Hepatocyte (in vitro differentiated cells): Measurements from ENCODE around the gene ZNF436. TPM values are rescaled to one million over a fixed set of nuclear protein-coding genes. Genes with fewer than 3 reads are reported as not detected.

ENCODE experiments used
- DNase-seq: peaks from one replicate; pipeline ENCODE4 v3.0.0-alpha.2; 2016; ENCODE audit warnings: low spot score
- H2AFZ ChIP-seq: fragments of 200-600 bp; sonication (generic); 2 replicates; pipeline ENCODE4 v1.6.0; 2016; ENCODE audit warnings: antibody characterized with exemption, mild to moderate bottlenecking
- H3K27ac ChIP-seq: fragments of 200-600 bp; sonication (generic); 2 replicates; pipeline ENCODE4 v1.5.1; 2016; ENCODE audit warnings: mild to moderate bottlenecking
- H3K27me3 ChIP-seq: fragments of 200-600 bp; sonication (generic); 2 replicates; pipeline ENCODE4 v1.6.1; 2016
- H3K36me3 ChIP-seq: fragments of 200-600 bp; sonication (generic); replicated peaks from 2 replicates; pipeline ENCODE4 v1.5.1; 2016; ENCODE audit warnings: low read depth; ENCODE audit not compliant: insufficient read depth
- H3K4me1 ChIP-seq: fragments of 200-600 bp; sonication (generic); 2 replicates; pipeline ENCODE4 v1.5.1; 2016; ENCODE audit warnings: mild to moderate bottlenecking, moderate library complexity; ENCODE audit not compliant: insufficient read depth
- H3K4me2 ChIP-seq: fragments of 200-600 bp; sonication (generic); 2 replicates; pipeline ENCODE4 v1.6.0; 2016
- H3K4me3 ChIP-seq: fragments of 200-600 bp; sonication (generic); 2 replicates; pipeline ENCODE4 v1.5.1; 2016; ENCODE audit warnings: mild to moderate bottlenecking
- H3K79me2 ChIP-seq: fragments of 200-600 bp; sonication (generic); 2 replicates; pipeline ENCODE4 v1.6.0; 2017; ENCODE audit warnings: mild to moderate bottlenecking
- H3K9me2 ChIP-seq: fragments of 200-600 bp; sonication (generic); replicated peaks from 2 replicates; pipeline ENCODE4 v1.6.0; 2017; ENCODE audit warnings: mild to moderate bottlenecking; ENCODE audit not compliant: insufficient read depth
- H3K9me3 ChIP-seq: fragments of 200-600 bp; sonication (generic); 2 replicates; pipeline ENCODE4 v1.5.1; 2016; ENCODE audit warnings: low read depth, mild to moderate bottlenecking
- H4K20me1 ChIP-seq: fragments of 200-600 bp; sonication (generic); 2 replicates; pipeline ENCODE4 v1.6.0; 2016; ENCODE audit warnings: mild to moderate bottlenecking; ENCODE audit not compliant: insufficient read depth, poor library complexity, severe bottlenecking
- EZH2 ChIP-seq: fragments of 200-600 bp; sonication (generic); IDR thresholded peaks from 2 replicates; pipeline ENCODE4 v1.6.1; 2016; ENCODE audit warnings: antibody characterized with exemption, mild to moderate bottlenecking, borderline replicate concordance
- EZH2phosphoT487 ChIP-seq: fragments of 200-600 bp; sonication (generic); IDR thresholded peaks from one replicate; pipeline ENCODE4 v1.6.1; 2018; ENCODE audit warnings: antibody characterized with exemption, mild to moderate bottlenecking, low read depth, moderate library complexity; ENCODE audit not compliant: unreplicated experiment, severe bottlenecking
- WGBS: methylation state at CpG from one replicate; pipeline ENCODE4 v1.1.6; 2016; ENCODE audit warnings: low lambda C conversion rate; ENCODE audit errors: missing lambda C conversion rate; 5-methylcytosine and 5-hydroxymethylcytosine counted together
- polyA plus RNA-seq: library from polyadenylated mRNA; unstranded; fragments of >200 nt; fragmentation: Nextera tagmentation; extraction: Ambion mirVana; gene quantifications from 2 replicates; pipeline ENCODE4 v1.2.1, GENCODE V29; 2016
- total RNA-seq: library from RNA; depleted of rRNA; stranded (reverse); fragments of >200 nt; gene quantifications from 2 replicates; pipeline ENCODE4 v1.2.3, GENCODE V29; 2014
- TF ChIP-seq, protein P1 (sequence below): fragments of 200-600 bp; sonication (generic); IDR thresholded peaks from 2 replicates; pipeline ENCODE4 v1.5.1; 2016; ENCODE audit warnings: antibody characterized with exemption, mild to moderate bottlenecking; ENCODE audit not compliant: poor library complexity

ZNF436 gene
- total RNA-seq (15.5 and 17.1 TPM in 2 replicates), polyA plus RNA-seq (4.4 and 7.5 TPM in 2 replicates)

DNA sequence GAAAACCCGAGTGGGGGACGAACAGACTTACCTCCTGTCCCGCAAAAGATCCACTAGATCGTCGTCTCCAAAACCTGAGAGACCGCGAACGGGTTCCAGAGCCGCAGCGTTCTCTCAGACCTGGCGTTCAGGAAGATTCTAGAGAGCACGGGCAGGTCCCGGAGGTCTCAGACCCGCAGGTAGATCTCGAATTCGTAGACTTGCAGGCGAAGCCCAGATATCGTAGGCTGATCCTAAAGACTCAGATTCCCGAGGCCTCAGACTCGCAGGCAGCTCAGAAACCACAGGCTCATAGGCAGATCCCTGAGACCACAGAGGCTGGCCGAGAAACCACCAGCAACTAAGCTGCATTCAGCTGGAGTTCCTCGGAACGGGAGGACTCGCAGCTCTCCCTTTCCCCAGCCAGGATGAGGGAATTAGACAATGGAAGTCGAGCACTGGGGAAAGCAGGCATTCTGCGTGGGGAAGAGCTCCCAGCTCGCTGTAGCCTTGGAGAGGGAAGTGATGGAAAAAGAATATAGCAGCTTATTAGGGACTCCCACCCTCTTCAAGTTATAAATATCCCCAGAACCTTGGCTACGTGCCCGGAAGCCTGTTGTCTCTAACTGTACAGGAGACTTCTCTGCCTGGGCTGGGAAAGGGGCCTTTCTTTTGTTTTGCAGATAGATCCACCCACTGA, at the start of gene ZNF436:
ZNF436 (minus strand) TSS at position 502 of the 679 bp plus-strand sequence. CDS start 1,831 bp downstream, outside the sequence.
- Histone ChIP-seq H3K4me3 (peak within 1 kb of the TSS; percentile 84), H3K4me2 (peak within 1 kb of the TSS; percentile 87), H3K27me3 (no peaks in the 10 kb centered on the region), H2AFZ (peak within 1 kb of the TSS; percentile 98), H3K27ac (peak within 1 kb of the TSS; percentile 97), H3K9me2 (no peaks in the 10 kb centered on the region), H3K4me1 (peaks cover 28% of the 10 kb centered on the region), H3K9me3 (peaks cover 6% of the 10 kb centered on the region), H3K36me3 (peaks cover 10% of the 10 kb centered on the region), H4K20me1 (no peaks in the 10 kb centered on the region), H3K79me2 (peaks cover 59% of the 10 kb centered on the region)
- TF ChIP-seq EZH2 (no peak), EZH2phosphoT487 (no peak)
- TF ChIP-seq, protein P1, sequence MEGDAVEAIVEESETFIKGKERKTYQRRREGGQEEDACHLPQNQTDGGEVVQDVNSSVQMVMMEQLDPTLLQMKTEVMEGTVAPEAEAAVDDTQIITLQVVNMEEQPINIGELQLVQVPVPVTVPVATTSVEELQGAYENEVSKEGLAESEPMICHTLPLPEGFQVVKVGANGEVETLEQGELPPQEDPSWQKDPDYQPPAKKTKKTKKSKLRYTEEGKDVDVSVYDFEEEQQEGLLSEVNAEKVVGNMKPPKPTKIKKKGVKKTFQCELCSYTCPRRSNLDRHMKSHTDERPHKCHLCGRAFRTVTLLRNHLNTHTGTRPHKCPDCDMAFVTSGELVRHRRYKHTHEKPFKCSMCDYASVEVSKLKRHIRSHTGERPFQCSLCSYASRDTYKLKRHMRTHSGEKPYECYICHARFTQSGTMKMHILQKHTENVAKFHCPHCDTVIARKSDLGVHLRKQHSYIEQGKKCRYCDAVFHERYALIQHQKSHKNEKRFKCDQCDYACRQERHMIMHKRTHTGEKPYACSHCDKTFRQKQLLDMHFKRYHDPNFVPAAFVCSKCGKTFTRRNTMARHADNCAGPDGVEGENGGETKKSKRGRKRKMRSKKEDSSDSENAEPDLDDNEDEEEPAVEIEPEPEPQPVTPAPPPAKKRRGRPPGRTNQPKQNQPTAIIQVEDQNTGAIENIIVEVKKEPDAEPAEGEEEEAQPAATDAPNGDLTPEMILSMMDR = no peak
- WGBS = 2% methylated on average over 29 of the region's 29 CpGs
- peak; percentile 92 for DNase-seq

DNA sequence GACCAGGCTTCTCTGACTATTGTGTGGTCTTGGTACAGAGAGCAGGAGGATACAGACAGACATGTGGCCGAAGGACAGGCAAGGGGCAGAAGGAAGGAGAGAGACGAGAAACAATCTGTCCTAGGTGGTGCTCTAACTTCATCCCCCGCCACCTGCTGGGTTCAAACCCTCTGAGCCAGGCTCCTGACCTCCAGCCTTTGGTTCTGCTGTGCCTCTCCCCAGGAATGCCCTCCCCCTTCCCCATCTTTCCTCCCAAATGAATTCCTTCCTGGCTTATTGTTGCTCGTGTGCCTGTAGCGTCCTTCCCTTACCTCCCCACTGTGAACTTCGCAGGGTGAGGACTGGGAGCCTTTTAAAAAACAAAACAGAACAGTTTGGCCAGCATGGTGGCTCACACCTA, 49.5 kb upstream of the ZNF436 start:
- H3K79me2 ChIP-seq = peaks cover 22% of the 10 kb centered on the region
- TF ChIP-seq, protein P1 = no peak
- TF ChIP-seq EZH2phosphoT487 (no peak), EZH2 (no peak)
- no peaks in the 10 kb centered on the region for H3K9me3 ChIP-seq
- H2AFZ ChIP-seq = no peak overlapping the region
- H3K4me1 ChIP-seq = peaks cover 44% of the 10 kb centered on the region
- H3K4me3 ChIP-seq = no peak overlapping the region
- no peaks in the 10 kb centered on the region for H3K36me3 ChIP-seq
- 61% methylated on average over 6 of the region's 6 CpGs for WGBS
- no peaks in the 10 kb centered on the region for H3K27me3 ChIP-seq
- H4K20me1 ChIP-seq = no peaks in the 10 kb centered on the region
- H3K27ac ChIP-seq = no peak overlapping the region
- no peaks in the 10 kb centered on the region for H3K9me2 ChIP-seq
- DNase-seq = no peak
- no peak overlapping the region for H3K4me2 ChIP-seq

DNA sequence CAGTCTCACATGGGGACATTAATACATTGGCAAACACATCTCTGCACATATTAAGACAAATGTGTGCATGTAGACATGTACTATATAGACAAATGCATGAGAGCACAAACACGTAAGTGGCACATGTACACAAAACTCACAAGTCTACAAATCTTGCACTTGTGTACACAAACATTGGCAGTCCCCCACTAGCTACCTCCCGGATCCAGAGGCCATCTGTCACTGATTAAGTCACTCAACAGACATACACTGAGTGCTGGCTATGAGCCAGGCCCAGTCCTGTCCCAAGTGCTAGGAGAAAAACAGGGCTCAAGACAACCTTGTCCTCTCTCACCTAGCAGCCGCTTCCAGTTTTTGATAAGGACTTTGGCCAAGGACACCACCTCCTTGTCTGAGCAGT, 47.9 kb upstream of the ZNF436 start:
- H3K4me2 ChIP-seq = peak overlapping the region; percentile 15
- H4K20me1 ChIP-seq = no peaks in the 10 kb centered on the region
- no peak overlapping the region for H2AFZ ChIP-seq
- DNase-seq = peak; percentile 62
- no peak for TF ChIP-seq EZH2
- TF ChIP-seq, protein P1 = no peak
- TF ChIP-seq EZH2phosphoT487 = no peak
- no peak overlapping the region for H3K4me3 ChIP-seq
- H3K9me2 ChIP-seq = no peaks in the 10 kb centered on the region
- H3K79me2 ChIP-seq = peaks cover 22% of the 10 kb centered on the region
- WGBS = 25% methylated on average over 3 of the region's 3 CpGs
- peaks cover 28% of the 10 kb centered on the region for H3K4me1 ChIP-seq
- no peaks in the 10 kb centered on the region for H3K9me3 ChIP-seq
- H3K27ac ChIP-seq = no peak overlapping the region
- H3K27me3 ChIP-seq = no peaks in the 10 kb centered on the region
- no peaks in the 10 kb centered on the region for H3K36me3 ChIP-seq
